Spleen (tissue), 7 donors: Measurements from ENCODE around the gene PRSS27.

Experiments
- CTCF ChIP-seq, 11 experiments: fragments of 200-600 bp in 7 of 11; fragments of 450-650 bp in 4 of 11; sonication (generic) in 4 of 11; IDR thresholded peaks in 8 of 11; conservative IDR thresholded peaks in 3 of 11; 1 replicate in 7 of 11; 2 replicates in 4 of 11; pipeline versions ENCODE4 v1.4.0 to v1.8.0; 2016 to 2021; ENCODE audit warnings: antibody characterized with exemption in 11 of 11, inconsistent platforms in 4 of 11, mild to moderate bottlenecking in 1 of 11
- POLR2A ChIP-seq, 3 donors: fragments of 450-650 bp; IDR thresholded peaks; one replicate each; pipeline ENCODE4 v1.5.1; 2017; ENCODE audit warnings: antibody characterized with exemption in 3 of 3, mild to moderate bottlenecking in 1 of 3
- donor health status: DM: no; HTN: no; CAD: no; lungs with moderate emphysema.
- donor health status: DM: no; HTN: no; CAD: no.
- donor health status: DM: no; HTN: no; CAD: no.

GRCh38 chr16:2715064-2715463 is 5.0 kb downstream of the PRSS27 start:
- TF ChIP-seq CTCF (IDR thresholded peaks at IDR 0.05 in 8 of 11, conservative IDR thresholded peaks at IDR 0.05 in 3 of 11) = no peak
- no peak for TF ChIP-seq POLR2A (IDR thresholded peaks at IDR 0.05)
